ENCODE data around the gene GBP7.
A peak's percentile ranks its signal among the peaks of the same experiment; 100 is the strongest.
"Not testable (repeated sequence)": the region's sequence is repeated elsewhere in the genome, so short reads cannot be mapped to it uniquely, and the experiment has no call there.

The GBP7 gene

DNA sequence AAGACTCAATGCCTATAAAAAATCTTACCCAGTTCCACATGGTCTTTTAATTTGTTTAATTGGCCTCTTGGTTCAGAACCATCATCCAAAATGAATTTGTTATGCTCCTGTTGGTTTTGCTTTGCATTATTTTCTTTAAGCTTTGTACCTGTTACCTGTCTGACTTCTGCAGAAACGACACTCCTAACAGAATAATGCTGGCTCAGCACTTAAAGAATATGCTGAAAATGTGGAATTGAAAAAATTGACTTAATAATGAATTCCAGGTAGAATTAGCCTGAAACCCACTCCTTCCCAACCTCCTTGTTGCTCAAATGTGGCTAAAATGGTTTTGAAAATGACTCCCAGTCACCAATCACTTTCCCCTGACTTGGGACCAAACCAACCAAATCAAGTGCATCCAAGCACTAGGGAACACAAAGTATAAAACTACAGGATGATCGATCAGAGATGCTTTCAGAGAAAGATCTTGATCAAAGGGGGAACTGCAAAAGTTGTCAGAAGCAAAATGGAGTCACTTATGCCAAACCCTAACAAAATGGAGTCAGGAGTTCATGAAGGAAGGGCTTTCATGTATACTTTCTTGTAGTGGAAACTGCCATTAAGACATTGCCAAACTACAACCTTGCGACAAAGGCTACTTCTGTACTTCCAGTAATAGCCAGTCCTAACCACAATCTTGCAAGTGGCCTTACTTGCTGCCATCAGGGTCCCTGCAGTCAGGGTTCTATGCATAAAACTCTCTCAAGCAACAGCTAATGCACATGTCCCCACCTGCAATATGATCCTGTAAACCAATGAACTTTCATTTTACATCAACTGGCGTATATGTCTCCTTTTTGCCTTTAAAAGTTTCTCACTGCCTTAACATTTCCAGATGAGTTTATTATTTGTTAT lies 5.4 kb downstream of the GBP7 start:
- no peak for DNase-seq (ENCODE audit: low read depth)

DNA sequence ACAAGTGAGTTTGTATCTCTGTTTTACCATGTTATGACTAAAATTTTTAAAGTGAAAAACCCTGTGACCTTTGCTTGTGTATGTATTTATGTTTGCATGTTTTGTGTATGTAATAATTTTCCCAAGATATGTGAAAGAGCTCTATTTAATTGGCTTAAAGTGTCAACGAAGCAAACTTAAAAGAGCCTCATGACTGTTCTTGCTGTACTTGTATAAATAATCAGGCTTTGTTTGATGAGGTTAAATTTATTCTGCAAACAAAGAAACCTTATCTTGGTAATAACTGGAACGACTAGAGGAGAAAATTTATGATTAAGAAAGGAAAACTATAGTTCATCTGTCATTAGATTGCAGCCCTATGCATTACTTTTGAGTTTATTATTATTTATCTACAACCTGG lies 6.6 kb downstream of the GBP7 start:
- no peak for DNase-seq (ENCODE audit: low read depth)

DNA sequence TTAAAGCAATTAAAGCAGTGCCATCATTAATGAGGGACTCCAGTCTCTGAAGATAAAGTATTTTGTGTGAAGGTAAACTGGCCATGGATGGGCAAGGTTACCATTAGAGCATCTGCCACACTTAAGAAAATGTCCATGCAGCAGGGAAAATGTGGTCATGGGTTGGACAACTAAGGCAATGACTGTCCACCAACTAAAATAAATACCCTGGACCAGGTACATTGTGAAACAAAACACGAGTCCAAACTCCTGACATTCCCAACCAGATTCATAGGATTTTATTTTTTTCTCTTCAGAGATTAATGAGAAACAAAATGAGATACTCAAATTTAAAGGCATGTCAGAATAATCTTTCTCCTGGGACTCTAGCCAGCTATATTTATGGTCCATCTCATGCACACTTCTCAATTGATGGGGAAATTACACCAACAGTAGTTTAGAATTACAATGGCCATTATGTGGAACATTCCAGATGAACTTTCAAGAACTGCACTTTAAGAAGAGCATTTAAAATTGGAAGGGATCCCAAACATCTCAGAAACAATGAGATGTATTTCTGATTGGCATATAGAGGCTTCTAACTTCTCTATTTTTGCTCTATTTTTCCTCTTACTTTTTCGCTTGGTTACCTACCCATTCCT lies 8.1 kb downstream of the GBP7 start:
- DNase-seq (ENCODE audit: low read depth): no peak

DNA sequence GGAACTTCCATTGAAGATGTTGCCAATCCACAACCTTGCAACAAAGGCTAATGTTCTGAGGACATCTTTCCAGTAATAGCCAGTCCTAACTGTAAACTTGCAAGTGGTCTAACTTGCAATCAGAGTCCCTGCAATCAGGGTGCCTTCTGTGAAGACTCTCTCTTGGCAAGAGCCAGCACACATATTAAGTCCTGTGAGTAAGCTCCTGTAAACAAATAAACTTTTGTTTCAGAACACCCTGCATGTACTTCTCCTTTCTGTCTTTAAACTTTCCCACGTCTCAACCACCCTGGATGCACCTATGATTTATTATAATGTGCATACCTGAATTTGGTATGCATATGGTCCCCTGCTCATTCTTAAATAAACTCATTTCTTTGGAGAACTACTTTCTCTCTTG lies 9.1 kb downstream of the GBP7 start:
- no peak for DNase-seq (ENCODE audit: low read depth)

DNA sequence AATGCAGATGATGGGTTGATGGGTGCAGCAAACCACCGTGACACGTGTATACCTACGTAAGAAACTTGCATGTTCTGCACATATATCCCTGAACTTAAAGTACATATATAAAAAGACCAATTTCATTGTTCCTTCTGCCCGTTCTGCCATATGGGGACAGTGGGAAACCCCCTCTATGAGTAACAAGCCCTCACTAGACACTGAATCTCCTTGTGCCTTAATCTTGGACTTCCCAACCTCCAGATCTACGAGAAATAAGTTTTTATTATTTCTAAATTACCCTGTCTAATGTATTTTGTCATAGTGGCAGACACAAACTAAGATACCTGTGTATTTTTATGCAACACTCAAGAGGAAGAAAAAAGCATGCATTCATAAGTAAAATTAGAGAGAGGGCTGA lies 10.0 kb downstream of the GBP7 start:
- no peak for DNase-seq (ENCODE audit: low read depth)

DNA sequence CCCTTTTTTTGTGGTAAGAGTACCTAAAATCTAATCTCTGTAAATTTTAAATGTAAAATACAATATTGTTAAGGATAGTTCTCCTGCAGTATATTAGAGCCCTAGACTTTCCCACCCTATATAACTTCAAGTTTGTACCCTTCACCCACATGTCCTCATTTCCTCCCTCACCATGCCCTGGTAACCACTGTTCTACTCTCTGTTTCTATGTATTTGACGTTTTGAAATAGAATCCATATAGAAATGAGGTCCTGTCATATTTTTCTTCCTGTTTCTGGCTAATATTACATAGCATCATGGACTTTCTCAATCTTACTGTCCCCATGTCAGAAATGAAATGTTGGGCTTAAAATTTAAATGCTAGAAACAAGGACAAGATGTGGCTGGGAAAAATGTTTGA lies 24.8 kb downstream of the GBP7 start:
- DNase-seq (ENCODE audit: low read depth): no peak

DNA sequence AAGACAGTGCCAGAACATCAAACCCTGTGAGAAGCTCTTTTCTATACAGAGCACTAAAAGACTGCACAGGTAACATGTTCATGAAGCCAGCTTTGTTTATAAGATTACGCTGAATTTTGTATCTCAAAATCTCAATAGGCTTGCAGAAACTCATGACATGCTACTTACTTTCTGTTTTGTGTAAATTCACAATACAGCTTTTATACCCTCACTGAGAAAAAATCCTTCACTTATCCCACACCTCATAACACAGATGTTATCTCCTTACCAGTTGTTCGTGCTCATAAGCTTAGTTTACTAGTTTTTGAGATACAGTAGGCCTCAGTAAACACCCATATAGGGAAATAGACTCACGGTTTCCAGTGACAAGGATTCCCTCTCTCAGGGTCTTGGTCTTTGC lies 25.8 kb downstream of the GBP7 start:
- DNase-seq (ENCODE audit: low read depth): no peak

DNA sequence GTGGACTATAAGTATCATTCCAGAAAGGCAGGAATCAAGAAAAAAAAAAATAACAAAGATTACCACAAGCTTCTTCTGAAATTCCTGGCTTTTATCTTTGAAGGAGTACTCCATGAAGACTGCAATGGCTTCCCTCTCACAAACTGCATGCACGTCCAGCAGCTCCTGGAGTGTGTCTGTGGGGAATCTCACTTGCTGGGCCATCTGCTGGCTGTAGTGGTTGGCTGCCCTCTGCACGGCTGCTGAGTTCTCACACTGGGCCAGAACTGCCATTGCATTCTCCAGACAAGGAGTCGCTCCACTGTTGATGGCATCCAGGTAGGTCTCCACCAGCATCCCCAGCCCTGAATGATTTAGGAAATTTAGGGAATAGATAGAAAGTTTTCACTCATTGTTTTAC lies 26.6 kb downstream of the GBP7 start:
- DNase-seq (ENCODE audit: low read depth): no peak

DNA sequence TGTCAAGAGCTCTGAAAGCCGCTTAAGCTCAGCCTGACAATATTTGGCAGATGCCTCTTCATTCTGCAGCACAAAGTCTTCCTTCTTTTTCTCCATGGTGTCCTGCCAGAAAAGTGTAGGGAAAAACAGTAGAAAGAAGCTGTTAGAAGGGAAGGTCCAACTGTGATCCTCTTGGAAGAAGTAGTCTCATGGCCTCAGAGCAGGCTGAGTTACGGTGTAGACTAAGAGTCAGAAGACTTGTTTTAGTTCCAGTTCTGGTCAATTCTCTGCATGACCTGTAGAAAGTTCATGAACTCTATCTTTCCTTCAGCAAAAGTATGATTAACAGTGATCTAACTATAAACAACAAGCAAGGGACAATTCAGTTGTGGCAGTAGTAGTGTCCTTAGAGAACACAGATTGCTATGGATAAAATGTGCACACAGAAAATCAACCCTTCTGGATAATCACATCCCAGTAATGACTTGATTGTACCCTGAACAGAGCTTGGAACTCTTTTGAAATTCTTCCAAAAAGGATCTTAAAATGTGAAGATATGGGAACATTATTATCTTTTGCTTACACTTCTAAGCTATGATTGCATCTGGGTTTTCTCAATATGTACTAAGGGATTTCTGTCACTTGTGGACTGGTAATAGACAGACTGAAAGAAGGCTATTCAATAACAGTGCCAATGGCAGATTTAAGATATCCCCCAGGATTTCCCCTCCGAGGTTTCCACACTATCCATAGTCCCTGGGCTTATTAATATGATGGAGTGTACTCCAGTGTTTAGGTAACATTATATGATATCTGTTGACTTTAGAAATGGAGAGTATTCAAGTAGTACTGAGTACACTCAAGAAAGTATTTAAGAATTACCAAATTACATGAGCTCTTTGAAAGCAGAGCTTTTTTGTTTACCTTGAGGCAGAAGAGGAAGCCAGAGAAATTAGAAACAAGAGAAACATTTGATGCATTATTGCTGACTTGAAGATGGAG lies 27.8 kb downstream of the GBP7 start:
- DNase-seq (ENCODE audit: low read depth): no peak

DNA sequence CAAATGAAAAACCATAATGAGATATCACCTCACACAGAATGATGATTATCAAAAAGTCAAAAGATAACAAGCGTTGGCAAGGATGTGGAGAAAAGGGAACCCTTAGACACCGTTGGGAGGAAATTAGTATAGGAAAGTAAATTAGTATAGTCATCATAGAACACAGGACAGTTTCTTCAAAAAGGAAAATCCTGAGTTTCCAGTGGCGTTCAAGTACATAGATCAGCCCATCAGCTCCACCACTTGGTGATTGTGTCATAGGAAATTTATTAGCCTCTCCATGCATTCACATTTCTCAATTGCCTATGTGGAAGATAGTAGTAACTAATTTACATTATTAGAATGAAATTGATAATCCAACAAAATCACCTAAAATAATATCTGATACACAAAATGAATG lies 29.1 kb downstream of the GBP7 start:
- no peak for DNase-seq (ENCODE audit: low read depth)

DNA sequence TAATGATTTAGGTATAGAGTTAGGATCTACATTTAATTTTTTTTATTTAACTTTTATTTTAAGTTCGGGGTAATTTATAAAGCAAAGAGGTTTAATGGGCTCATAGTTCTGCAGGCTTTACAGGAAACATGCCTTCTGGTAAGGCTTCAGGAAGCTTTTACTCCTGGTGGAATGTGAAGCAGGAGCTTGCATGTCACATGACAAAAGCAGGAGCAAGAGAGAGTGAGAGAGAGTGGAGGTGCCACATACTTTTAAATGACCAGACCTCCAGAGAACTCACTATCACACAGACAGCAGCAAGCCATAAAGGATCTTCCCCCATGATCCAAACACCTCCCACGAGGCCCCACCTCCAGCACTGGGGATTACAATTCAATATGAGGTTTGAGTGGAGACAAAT lies 32.3 kb downstream of the GBP7 start:
- no peak for DNase-seq (ENCODE audit: low read depth)

DNA sequence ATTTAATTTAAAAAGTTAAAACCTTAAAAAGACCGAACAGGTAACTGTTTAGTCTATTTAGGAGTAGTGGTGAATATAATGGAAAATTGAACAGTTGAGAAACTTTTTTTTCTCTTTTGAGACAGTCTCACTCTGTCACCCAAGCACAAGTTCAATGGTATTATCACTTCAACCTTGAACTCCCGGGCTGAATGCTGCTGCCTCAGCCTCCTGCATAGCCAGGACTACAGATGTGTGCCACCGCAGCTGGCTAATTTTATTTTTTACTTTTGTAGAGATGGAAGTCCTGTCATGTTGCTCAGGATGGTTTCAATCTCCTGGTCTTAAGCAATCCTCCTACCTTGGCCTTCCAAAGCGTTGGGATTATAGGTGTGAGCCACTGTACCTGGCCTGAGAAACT lies 33.6 kb downstream of the GBP7 start:
- no peak for DNase-seq (ENCODE audit: low read depth)

DNA sequence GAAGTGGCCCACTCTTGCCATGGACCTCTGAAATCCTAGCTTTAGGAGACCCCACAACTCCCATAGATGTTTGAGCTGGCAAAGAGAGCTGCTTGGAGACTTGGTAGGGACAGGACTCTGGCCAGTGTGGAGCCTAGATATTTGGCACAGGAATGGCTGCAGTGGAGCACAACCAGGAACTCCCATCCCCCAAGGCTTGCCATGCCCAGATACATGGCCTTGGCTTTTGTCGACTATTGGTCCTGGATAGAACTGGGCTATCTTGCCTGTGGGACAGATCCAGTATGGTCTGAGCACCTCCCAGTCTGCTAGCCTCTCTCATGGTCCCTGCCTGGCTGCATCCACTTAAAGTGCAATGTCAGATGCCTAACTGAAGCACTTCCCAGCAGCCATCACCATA lies 42.1 kb downstream of the GBP7 start:
- DNase-seq (ENCODE audit: low read depth): no peak

DNA sequence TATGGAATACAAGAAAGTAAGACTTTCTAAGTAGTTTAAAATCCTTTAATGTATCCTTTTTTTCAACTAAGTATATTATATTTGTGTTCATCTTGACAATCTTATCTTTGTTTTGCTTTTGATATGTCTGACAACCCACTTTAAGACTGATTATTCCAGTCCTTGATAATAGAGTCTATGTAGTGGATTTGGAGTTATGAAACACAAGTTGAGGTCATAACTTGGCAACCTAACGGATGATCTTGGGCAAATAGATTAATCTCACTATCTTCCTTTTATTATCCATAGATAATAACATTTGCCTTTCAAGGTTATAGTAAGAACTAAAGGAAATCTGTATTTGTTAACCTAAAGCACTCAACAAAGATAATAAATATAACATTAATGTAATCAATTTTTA lies 45.1 kb downstream of the GBP7 start:
- DNase-seq (ENCODE audit: low read depth): no peak

DNA sequence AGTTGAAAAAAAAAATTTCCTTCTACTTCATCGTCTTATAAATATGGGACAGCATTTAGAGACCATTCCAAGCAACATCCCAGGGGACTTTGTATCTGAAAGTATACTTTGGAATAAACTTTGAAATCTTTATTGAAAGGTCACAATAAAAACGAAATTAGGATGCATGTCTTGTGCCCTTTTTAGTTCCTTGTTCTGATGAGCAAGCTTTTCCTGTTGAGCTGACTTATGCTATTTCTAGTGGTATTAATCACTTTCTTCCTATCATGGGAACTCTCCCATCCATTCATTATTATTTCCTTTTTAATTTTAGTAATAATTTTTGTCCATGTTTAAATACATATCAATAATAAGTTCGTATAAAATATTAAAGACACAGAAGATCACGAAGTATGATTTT lies 45.9 kb downstream of the GBP7 start:
- DNase-seq (ENCODE audit: low read depth): no peak

DNA sequence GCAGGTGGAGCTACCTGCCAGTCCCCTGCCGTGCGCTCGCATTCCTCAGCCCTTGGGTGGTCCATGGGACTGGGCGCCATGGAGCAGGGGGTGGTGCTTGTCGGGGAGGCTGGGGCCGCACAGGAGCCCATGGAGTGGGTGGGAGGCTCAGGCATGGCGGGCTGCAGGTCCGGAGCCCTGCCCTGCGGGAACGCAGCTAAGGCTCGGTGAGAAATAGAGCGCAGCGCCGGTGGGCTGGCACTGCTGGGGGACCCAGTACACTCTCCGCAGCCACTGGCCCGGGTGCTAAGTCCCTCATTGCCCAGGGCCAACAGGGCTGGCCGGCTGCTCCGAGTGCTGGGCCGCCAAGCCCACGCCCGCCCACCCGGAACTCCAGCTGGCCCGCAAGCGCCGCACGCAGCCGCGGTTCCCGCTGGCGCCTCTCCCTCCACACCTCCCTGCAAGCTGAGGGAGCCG lies 47.8 kb downstream of the GBP7 start:
- DNase-seq (ENCODE audit: low read depth): not testable (repeated sequence)

DNA sequence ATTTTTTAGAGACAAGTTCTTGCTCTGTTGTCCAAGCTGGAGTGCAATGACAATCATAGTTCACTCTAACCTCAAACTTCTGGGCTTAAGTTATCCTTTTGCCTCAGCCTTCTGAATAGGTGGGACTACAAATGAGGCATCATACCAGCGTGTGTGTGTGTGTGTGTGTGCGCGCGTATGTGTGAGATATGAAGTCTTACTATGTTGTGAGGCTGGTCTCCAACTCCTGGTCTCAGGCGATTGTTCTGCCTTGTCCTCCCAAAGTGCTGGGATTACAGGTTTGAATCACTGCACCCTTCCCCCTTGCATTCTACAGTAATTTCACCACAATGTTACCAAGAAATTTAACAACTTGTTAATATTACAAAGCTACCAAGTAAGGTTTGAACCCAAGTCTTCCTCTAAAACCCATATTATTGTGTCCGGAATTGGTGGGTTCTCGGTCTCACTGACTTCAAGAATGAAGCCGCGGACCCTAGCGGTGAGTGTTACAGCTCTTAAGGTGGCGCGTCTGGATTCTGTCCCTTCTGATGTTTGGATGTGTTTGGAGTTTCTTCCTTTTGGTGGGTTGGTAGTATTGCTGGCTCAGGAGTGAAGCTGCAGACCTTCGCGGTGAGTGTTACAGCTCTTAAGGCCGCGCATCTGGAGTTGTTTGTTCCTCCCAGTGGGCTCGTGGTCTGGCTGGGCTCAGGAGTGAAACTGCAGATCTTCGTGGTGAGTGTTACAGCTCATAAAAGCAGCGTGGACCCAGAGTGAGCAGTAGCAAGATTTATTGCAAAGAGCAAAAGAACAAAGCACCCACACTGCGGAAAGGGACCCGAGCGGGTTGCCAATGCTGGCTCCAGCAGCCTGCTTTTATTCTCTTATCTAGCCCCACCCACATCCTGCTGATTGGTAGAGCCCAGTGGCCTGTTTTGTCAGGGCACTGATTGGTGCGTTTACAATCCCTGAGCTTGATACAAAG lies 48.9 kb downstream of the GBP7 start:
- DNase-seq (ENCODE audit: low read depth): peak; percentile 39

DNA sequence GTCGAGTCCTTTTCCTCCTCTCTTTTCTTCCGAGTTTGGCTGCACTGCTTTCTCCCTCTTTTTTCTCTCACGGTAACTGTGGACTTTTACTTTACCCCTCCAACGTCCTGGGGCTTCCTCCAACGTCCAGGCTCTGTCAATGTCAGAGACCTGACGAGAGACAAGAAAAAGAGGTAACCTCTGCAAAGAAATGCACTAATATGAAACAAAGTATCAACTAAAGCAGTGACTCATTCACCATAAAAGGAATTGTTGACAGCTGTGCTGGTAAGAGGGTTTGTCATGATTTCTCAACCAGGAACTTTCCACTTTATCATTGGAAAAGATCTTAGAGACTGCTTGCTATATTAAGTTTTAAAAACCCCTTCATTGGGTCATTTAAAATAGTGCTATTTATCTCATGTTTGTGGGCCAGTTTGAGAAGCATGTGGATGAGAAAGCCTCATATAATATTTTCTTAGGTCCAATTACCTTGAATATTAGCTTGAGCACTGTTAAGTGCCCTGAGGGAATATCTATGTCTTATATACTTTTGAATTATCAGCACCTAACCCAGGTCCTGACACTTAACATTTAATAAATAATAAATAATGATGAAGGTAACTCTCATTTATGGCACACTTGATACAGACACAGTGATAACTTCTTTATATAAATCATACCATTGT lies 49.8 kb downstream of the GBP7 start, which contains the start of gene GBP2:
Gene GBP2 (minus strand): TSS at position 202 of the 668 bp plus-strand sequence. CDS start 4,148 bp downstream, outside the sequence.
- no peak for DNase-seq (ENCODE audit: low read depth)

DNA sequence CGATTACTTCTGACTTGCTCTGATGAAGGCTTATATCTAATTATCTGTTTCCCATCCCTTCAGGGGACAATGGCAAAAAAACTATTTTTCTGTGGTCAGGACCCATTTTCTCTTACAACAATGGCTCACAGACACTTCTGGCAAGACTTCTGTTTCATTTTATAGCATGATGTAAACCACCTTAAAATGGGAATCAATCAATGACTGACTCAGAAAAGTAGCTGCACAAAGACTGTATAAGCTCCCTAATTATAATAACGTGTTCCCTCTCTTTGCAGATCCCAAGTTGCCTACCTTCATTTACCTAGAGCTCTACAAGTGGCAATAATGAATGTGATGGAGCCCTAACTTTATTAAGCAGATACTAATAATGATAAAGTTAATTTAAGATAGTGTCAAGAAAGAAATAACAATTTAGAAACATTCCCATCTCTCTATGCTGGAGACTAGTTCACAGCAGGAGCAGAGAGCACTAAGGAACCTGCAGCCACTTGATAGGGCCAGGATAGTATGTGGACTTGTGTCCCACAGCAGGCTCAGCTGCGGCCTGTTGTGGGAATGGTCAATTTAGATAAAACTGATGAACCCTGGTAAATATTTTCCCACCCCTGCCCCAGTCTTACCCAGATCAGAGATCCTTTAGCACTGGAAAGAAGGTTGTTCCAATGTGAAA lies 50.4 kb downstream of the GBP7 start:
- no peak for DNase-seq (ENCODE audit: low read depth)

DNA sequence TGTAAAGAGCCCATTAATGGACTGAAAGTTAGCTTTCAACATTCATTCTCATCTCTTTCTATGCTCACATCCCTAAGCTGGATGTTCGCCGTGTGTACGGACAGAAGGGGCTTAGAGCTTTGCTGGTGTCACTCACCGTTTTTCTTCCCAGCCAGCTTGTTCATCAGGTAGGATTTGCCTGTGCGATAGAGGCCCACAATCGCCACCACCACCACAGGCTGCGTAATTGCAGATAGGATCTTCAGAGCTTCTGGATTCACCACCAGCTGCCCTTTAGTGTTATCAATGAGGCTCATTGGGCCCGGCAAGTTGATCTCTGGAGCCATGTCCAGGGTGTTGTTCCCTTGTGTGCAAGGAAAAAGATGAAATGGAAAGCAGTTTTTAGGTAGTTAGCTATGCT lies 54.2 kb downstream of the GBP7 start:
- DNase-seq (ENCODE audit: low read depth): no peak

All from T-helper 22 cell (primary cell).